Right lobe of liver (tissue), 6 donors: ENCODE results near the gene OTOP3. TPM values are rescaled to one million over a fixed set of nuclear protein-coding genes. Genes with fewer than 3 reads are reported as not detected.
"Not testable (repeated sequence)": the region's sequence is repeated elsewhere in the genome, so short reads cannot be mapped to it uniquely, and the experiment has no call there.

Experiments used
- ATAC-seq, 4 donors: fragments of 200-7000 bp; cut with Tn5 transposase; one replicate each; pipeline ENCODE4 v1.9.1; 2020; ENCODE audit warnings: mild to moderate bottlenecking in 4 of 4, moderate library complexity in 4 of 4
- DNase-seq, 3 donors: peaks; one replicate each; pipeline ENCODE4 v3.0.0-alpha.2; 2020
- H3K27ac ChIP-seq, 3 donors: fragments of 200-600 bp; one replicate each; pipeline ENCODE4 v1.8.0; 2022
- H3K27me3 ChIP-seq, 2 donors: fragments of 200-600 bp; one replicate each; pipeline ENCODE4 v1.8.0; 2022
- H3K36me3 ChIP-seq, 4 donors: fragments of 200-600 bp; sonication (generic) in 1 of 4; one replicate each; pipeline versions ENCODE4 v1.5.1 to v1.8.0; 2017 to 2022; ENCODE audit warnings: control low read depth in 1 of 4
- H3K4me1 ChIP-seq, 4 donors: fragments of 200-600 bp; sonication (generic) in 1 of 4; one replicate each; pipeline versions ENCODE4 v1.5.1 to v1.8.0; 2017 to 2022; ENCODE audit warnings: control low read depth in 1 of 4
- H3K4me3 ChIP-seq, 3 donors: fragments of 200-600 bp; one replicate each; pipeline ENCODE4 v1.8.0; 2022
- H3K9me3 ChIP-seq, 4 donors: fragments of 200-600 bp; sonication (generic) in 1 of 4; one replicate each; pipeline versions ENCODE4 v1.5.1 to v1.8.0; 2017 to 2022; ENCODE audit warnings: control low read depth in 1 of 4
- POLR2A ChIP-seq: fragments of 450-650 bp; IDR thresholded peaks from one replicate; pipeline ENCODE4 v1.6.1; 2017; ENCODE audit warnings: antibody characterized with exemption, mild to moderate bottlenecking
- WGBS: methylation state at CpG from one replicate; pipeline ENCODE4 v1.1.6; 2018; ENCODE audit warnings: low coverage, low lambda C conversion rate; ENCODE audit not compliant: insufficient coverage; ENCODE audit errors: missing lambda C conversion rate; 5-methylcytosine and 5-hydroxymethylcytosine counted together
- intact Hi-C, 2 donors: fragments of 100-400 bp; cut with DNase I; formaldehyde crosslinking; loops; one replicate each; pipeline versions ENCODE4 v1.11.2 to v1.14.1; 2022
- total RNA-seq, 6 experiments: library from RNA; depleted of rRNA in 2 of 6; stranded (reverse); fragments of >200 nt in 2 of 6; fragmentation: NEBNext Ultra II Directional in 3 of 6; extraction: Animal tissue kit (Norgen Biotek cat#: 25700) in 3 of 6; gene quantifications; one replicate each; pipeline versions ENCODE4 v1.1.0 to v1.2.4, GENCODE V29; 2016 to 2023
- TF ChIP-seq, protein P1 (sequence below), 4 donors: fragments of 200-600 bp in 3 of 4; fragments of 450-650 bp in 1 of 4; IDR thresholded peaks; one replicate each; pipeline versions ENCODE4 v1.5.1 to v1.8.0; 2016 to 2022; ENCODE audit warnings: antibody characterized with exemption in 4 of 4, mild to moderate bottlenecking in 2 of 4
- donor health status: DM: no; HTN: yes; CAD: no.
- donor health status: DM: no; HTN: no; CAD: no.
- donor health status: DM: no; HTN: no; CAD: no.
- donor health status: DM: no; HTN: yes; CAD: no.
- donor health status: DM: no; HTN: yes; CAD: no.

Gene OTOP3
- total RNA-seq, 6 experiments from 2014 or later, result not detected

DNA sequence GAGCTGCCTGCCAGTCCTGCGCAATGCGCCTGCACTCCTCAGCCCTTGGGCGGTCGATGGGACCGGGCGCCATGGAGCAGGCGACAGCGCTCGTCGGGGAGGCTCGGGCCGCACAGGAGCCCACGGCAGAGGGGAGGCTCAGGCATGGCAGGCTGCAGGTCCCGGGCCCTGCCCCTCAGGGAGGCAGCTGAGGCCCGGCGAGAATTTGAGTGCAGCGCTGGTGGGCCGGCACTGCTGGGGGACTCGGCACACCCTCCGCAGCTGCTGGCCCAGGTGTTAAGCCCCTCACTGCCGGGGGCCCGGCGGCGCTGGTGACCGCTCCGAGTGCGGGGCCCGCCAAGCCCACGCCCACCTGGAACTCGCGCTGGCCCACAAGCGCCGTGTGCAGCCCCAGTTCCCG lies 28.7 kb upstream of the OTOP3 start:
- TF ChIP-seq, protein P1, sequence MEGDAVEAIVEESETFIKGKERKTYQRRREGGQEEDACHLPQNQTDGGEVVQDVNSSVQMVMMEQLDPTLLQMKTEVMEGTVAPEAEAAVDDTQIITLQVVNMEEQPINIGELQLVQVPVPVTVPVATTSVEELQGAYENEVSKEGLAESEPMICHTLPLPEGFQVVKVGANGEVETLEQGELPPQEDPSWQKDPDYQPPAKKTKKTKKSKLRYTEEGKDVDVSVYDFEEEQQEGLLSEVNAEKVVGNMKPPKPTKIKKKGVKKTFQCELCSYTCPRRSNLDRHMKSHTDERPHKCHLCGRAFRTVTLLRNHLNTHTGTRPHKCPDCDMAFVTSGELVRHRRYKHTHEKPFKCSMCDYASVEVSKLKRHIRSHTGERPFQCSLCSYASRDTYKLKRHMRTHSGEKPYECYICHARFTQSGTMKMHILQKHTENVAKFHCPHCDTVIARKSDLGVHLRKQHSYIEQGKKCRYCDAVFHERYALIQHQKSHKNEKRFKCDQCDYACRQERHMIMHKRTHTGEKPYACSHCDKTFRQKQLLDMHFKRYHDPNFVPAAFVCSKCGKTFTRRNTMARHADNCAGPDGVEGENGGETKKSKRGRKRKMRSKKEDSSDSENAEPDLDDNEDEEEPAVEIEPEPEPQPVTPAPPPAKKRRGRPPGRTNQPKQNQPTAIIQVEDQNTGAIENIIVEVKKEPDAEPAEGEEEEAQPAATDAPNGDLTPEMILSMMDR (IDR thresholded peaks at IDR 0.05), result no peak
- no peak for TF ChIP-seq POLR2A
- DNase-seq, result no peak
- no peak overlapping the region for H3K27ac ChIP-seq
- intact Hi-C loops, result no loop called here
- no peaks in the 10 kb centered on the region for H3K27me3 ChIP-seq
- H3K4me1 ChIP-seq, result no peaks in the 10 kb centered on the region
- H3K9me3 ChIP-seq, result no peaks in the 10 kb centered on the region
- no CpG with 5 or more reads among the region's 34 CpGs for WGBS
- no peak overlapping the region for H3K4me3 ChIP-seq
- no peak for ATAC-seq
- no peaks in the 10 kb centered on the region for H3K36me3 ChIP-seq

- DNase-seq, H3K27ac ChIP-seq, ATAC-seq, H3K9me3 ChIP-seq, H3K27me3 ChIP-seq, H3K36me3 ChIP-seq, H3K4me3 ChIP-seq, H3K4me1 ChIP-seq, intact Hi-C loops: not testable (repeated sequence)
- 67% methylated on average over 3 of the region's 4 CpGs for WGBS
These were observed 26.6 kb upstream of the OTOP3 start for GRCh38 chr17:74909097-74909496.

GRCh38 chr17:74911423-74911822 lies 24.3 kb upstream of the OTOP3 start:
- H3K4me3 ChIP-seq, H3K27me3 ChIP-seq, H3K36me3 ChIP-seq, H3K4me1 ChIP-seq, DNase-seq, H3K27ac ChIP-seq, intact Hi-C loops, H3K9me3 ChIP-seq, ATAC-seq: not testable (repeated sequence)
- WGBS, result 63% methylated on average over 6 of the region's 8 CpGs

GRCh38 chr17:74916136-74916850 lies 19.4 kb upstream of the OTOP3 start:
- WGBS, result 73% methylated on average over 10 of the region's 13 CpGs
- TF ChIP-seq, protein P1 (IDR thresholded peaks at IDR 0.05), result no peak
- no peak for TF ChIP-seq POLR2A
- Histone ChIP-seq H3K36me3 (no peaks in the 10 kb centered on the region), H3K27me3 (no peaks in the 10 kb centered on the region), H3K27ac (no peak overlapping the region), H3K4me1 (no peaks in the 10 kb centered on the region), H3K4me3 (no peak overlapping the region), H3K9me3 (no peaks in the 10 kb centered on the region)
- intact Hi-C loops, result no loop called here
- DNase-seq, result no peak
- no peak for ATAC-seq

DNA sequence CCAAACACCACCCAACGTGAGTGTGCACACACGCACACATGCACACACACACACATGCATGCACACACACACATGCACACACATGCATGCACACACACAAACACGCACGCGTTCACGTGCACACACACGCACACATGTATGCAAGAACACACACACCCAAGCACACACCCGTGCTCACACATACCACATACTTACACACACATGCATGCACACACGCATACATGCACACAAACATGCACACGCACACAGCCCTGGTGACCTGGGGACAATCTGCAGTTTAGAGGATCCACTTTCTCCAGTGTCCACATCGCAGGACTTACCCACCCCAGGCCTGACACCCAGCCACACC lies 18.9 kb upstream of the OTOP3 start:
- no peak overlapping the region for H3K4me3 ChIP-seq
- no peaks in the 10 kb centered on the region for H3K4me1 ChIP-seq
- H3K27ac ChIP-seq, result no peak overlapping the region
- WGBS, result 79% methylated on average over 9 of the region's 11 CpGs
- no peaks in the 10 kb centered on the region for H3K9me3 ChIP-seq
- intact Hi-C loops, result no loop called here
- DNase-seq (no peak), ATAC-seq (no peak)
- H3K27me3 ChIP-seq, result no peaks in the 10 kb centered on the region
- no peaks in the 10 kb centered on the region for H3K36me3 ChIP-seq
- TF ChIP-seq, protein P1 (IDR thresholded peaks at IDR 0.05), result no peak
- no peak for TF ChIP-seq POLR2A

GRCh38 chr17:74917430-74917829 lies 18.3 kb upstream of the OTOP3 start:
- no peak overlapping the region for H3K27ac ChIP-seq
- no peaks in the 10 kb centered on the region for H3K9me3 ChIP-seq
- ATAC-seq, result peak in 3 of 4 donors; percentile 18 to 50 (median 28)
- TF ChIP-seq, protein P1 (IDR thresholded peaks at IDR 0.05), result no peak
- no peak for DNase-seq
- intact Hi-C loops, result no loop called here
- H3K4me3 ChIP-seq, result no peak overlapping the region
- WGBS, result 34% methylated on average over 4 of the region's 10 CpGs
- no peaks in the 10 kb centered on the region for H3K27me3 ChIP-seq
- H3K4me1 ChIP-seq, result no peaks in the 10 kb centered on the region
- no peaks in the 10 kb centered on the region for H3K36me3 ChIP-seq
